Upper lobe of right lung (tissue), 1 donor: ENCODE measurements around the gene IGF1R. TPM values are rescaled to one million over a fixed set of nuclear protein-coding genes. Genes with fewer than 3 reads are reported as not detected.

Source experiments
- ATAC-seq: fragments of 200-7000 bp; cut with Tn5 transposase; one replicate; pipeline ENCODE4 v1.9.1; 2020; ENCODE audit warnings: mild to moderate bottlenecking, moderate library complexity
- DNase-seq: peaks from one replicate; pipeline ENCODE4 v3.0.0-alpha.2; 2020
- H3K27ac ChIP-seq: fragments of 200-600 bp; one replicate; pipeline ENCODE4 v1.8.0; 2022
- H3K27me3 ChIP-seq: fragments of 200-600 bp; one replicate; pipeline ENCODE4 v1.8.0; 2022; ENCODE audit warnings: mild to moderate bottlenecking
- H3K36me3 ChIP-seq: fragments of 200-600 bp; one replicate; pipeline ENCODE4 v1.8.0; 2022
- H3K4me1 ChIP-seq: fragments of 200-600 bp; one replicate; pipeline ENCODE4 v1.8.0; 2022
- H3K4me3 ChIP-seq: fragments of 200-600 bp; one replicate; pipeline ENCODE4 v1.8.0; 2022; ENCODE audit warnings: mild to moderate bottlenecking
- H3K9me3 ChIP-seq: fragments of 200-600 bp; one replicate; pipeline ENCODE4 v1.8.0; 2022
- CTCF ChIP-seq: fragments of 200-600 bp; IDR thresholded peaks from one replicate; pipeline ENCODE4 v1.8.0; 2022; ENCODE audit warnings: antibody characterized with exemption
- intact Hi-C: fragments of 100-400 bp; cut with DNase I; formaldehyde crosslinking; loops from one replicate; pipeline ENCODE4 v1.11.0; 2022
- total RNA-seq: library from RNA; stranded (reverse); fragmentation: NEBNext Ultra II Directional; extraction: Animal tissue kit (Norgen Biotek cat#: 25700); gene quantifications from one replicate; pipeline ENCODE4 v1.2.1, GENCODE V29; 2021
- donor health status: DM: no; HTN: yes; CAD: no; lungs with severe emphysema.

The IGF1R gene
- total RNA-seq, 1 donor from 2014 or later: 40.0 TPM

GRCh38 chr15:98883478-98883877 is 235.1 kb downstream of the IGF1R start:
- DNase-seq (no peak), ATAC-seq (no peak)
- Histone ChIP-seq H3K27ac (no peak overlapping the region), H3K4me3 (no peak overlapping the region), H3K36me3 (no peaks in the 10 kb centered on the region), H3K4me1 (peaks cover 4% of the 10 kb centered on the region), H3K9me3 (no peaks in the 10 kb centered on the region), H3K27me3 (no peaks in the 10 kb centered on the region)
- intact Hi-C loops: no loop called here
- TF ChIP-seq CTCF: no peak

- Histone ChIP-seq H3K4me1 (peaks cover 4% of the 10 kb centered on the region), H3K27me3 (no peaks in the 10 kb centered on the region), H3K27ac (no peak overlapping the region), H3K4me3 (no peak overlapping the region), H3K36me3 (no peaks in the 10 kb centered on the region), H3K9me3 (no peaks in the 10 kb centered on the region)
- DNase-seq: no peak
- no peak for TF ChIP-seq CTCF
- intact Hi-C loops: no loop called here
- no peak for ATAC-seq
Observed at GRCh38 chr15:98884894-98885293, 236.6 kb downstream of the IGF1R start.

GRCh38 chr15:98887976-98888375 is 239.6 kb downstream of the IGF1R start:
- Histone ChIP-seq H3K9me3 (no peaks in the 10 kb centered on the region), H3K27me3 (no peaks in the 10 kb centered on the region), H3K4me1 (no peaks in the 10 kb centered on the region), H3K27ac (no peak overlapping the region), H3K4me3 (no peak overlapping the region), H3K36me3 (no peaks in the 10 kb centered on the region)
- intact Hi-C loops: no loop called here
- ATAC-seq: no peak
- no peak for DNase-seq
- no peak for TF ChIP-seq CTCF

GRCh38 chr15:98888820-98889479 is 240.6 kb downstream of the IGF1R start:
- peak; percentile 79 for ATAC-seq
- Histone ChIP-seq H3K4me1 (no peaks in the 10 kb centered on the region), H3K9me3 (no peaks in the 10 kb centered on the region), H3K36me3 (no peaks in the 10 kb centered on the region), H3K4me3 (no peak overlapping the region), H3K27ac (no peak overlapping the region), H3K27me3 (no peaks in the 10 kb centered on the region)
- no peak for DNase-seq
- no peak for TF ChIP-seq CTCF
- intact Hi-C loops: no loop called here

GRCh38 chr15:98889930-98890695 is 241.8 kb downstream of the IGF1R start:
- no peak overlapping the region for H3K27ac ChIP-seq
- DNase-seq (no peak), ATAC-seq (no peak)

More at GRCh38 chr15:98889930-98890695, 241.8 kb downstream of the IGF1R start:
- no peaks in the 10 kb centered on the region for H3K9me3 ChIP-seq
- H3K27me3 ChIP-seq: no peaks in the 10 kb centered on the region
- H3K36me3 ChIP-seq: no peaks in the 10 kb centered on the region
- TF ChIP-seq CTCF: no peak
- H3K4me1 ChIP-seq: no peaks in the 10 kb centered on the region
- intact Hi-C loops: no loop called here
- H3K4me3 ChIP-seq: no peak overlapping the region
